ENCODE measurements around the gene BPNT1.

DNA sequence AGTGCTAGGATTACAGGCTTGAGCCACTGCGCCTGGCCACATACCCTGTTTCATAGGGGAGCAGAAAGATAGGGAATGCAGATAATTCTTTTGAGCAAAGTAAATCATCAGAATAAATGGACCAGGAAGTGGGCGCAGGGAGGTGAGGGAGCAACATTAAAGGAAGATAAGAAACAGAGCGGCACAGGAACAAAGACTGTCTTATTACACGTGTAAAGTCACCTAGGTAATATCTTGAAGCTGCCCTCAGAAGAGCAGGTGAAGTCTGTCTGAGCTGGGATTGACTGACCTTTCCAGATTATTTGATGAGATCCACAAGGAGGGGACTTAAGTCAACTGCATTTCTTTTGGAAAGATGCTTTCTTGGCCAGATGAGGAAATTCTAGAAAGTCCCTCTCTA lies 50.9 kb downstream of the BPNT1 start:
- TF ChIP-seq, protein P1, sequence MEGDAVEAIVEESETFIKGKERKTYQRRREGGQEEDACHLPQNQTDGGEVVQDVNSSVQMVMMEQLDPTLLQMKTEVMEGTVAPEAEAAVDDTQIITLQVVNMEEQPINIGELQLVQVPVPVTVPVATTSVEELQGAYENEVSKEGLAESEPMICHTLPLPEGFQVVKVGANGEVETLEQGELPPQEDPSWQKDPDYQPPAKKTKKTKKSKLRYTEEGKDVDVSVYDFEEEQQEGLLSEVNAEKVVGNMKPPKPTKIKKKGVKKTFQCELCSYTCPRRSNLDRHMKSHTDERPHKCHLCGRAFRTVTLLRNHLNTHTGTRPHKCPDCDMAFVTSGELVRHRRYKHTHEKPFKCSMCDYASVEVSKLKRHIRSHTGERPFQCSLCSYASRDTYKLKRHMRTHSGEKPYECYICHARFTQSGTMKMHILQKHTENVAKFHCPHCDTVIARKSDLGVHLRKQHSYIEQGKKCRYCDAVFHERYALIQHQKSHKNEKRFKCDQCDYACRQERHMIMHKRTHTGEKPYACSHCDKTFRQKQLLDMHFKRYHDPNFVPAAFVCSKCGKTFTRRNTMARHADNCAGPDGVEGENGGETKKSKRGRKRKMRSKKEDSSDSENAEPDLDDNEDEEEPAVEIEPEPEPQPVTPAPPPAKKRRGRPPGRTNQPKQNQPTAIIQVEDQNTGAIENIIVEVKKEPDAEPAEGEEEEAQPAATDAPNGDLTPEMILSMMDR (IDR thresholded peaks at IDR 0.05): no peak
- no peak for TF ChIP-seq POLR2A (IDR thresholded peaks at IDR 0.05)

All from uterus (tissue), 2 donors.